HepG2 (cell line): ENCODE data around the gene PIGV. TPM values are rescaled to one million over a fixed set of nuclear protein-coding genes. Genes with fewer than 3 reads are reported as not detected.
"Not testable (repeated sequence)": the region's sequence is repeated elsewhere in the genome, so short reads cannot be mapped to it uniquely, and the experiment has no call there.

ENCODE experiments used
- ATAC-seq: fragments of 200-7000 bp; cut with Tn5 transposase; 3 replicates; pipeline ENCODE4 v1.9.1; 2020; ENCODE audit warnings: mild to moderate bottlenecking, moderate library complexity
- BruUV-seq: library from RNA; stranded (reverse); fragments of 400-500 nt; replicated peaks from 2 replicates; lab custom pipeline; 2021; lab: Mats Ljungman, UMichigan
- CTCF ChIA-PET: fragments of 300-600 bp; formaldehyde crosslinking; extraction: SDS; loops from one replicate; lab custom pipeline; 2021; ENCODE audit warnings: low total read pairs, inconsistent platforms, low intra/inter-chr PET ratio; lab: Yijun Ruan, JAX
- POLR2A ChIA-PET: fragments of 350-600 bp; sonication (Branson Sonifier 250); formaldehyde crosslinking; loops from one replicate; lab custom pipeline; 2020; ENCODE audit warnings: antibody characterized with exemption, inconsistent platforms; lab: Yijun Ruan, JAX
- DNase-seq: peaks from one replicate; pipeline ENCODE4 v3.0.0-alpha.2; 2015; ENCODE audit warnings: low spot score
- FAIRE-seq: peaks from 3 replicates; lab custom pipeline; 2011; peaks lifted over from hg19 to GRCh38; lab: Jason Lieb, UNC
- H2AFZ ChIP-seq: one replicate; pipeline ENCODE4 v1.6.1; 2011; ENCODE audit warnings: low read length, inconsistent platforms
- H3K27ac ChIP-seq: fragments of 300-600 bp; 3 replicates; pipeline ENCODE4 v1.8.0; 2011; ENCODE audit warnings: mixed run types, mild to moderate bottlenecking, mixed read lengths, low read length, inconsistent platforms; ENCODE audit not compliant: insufficient read depth; ENCODE audit errors: extremely low read length
- H3K27me3 ChIP-seq, 2 experiments: fragments of 200-600 bp in 1 of 2; 2 replicates in 1 of 2; 3 replicates in 1 of 2; pipeline versions ENCODE4 v1.6.0 to v1.8.0; 2011; ENCODE audit warnings: low read length in 2 of 2, mild to moderate bottlenecking in 2 of 2, moderate library complexity in 2 of 2, inconsistent platforms in 1 of 2; ENCODE audit not compliant: insufficient read depth in 2 of 2, control insufficient read depth in 1 of 2
- H3K36me3 ChIP-seq, 2 experiments: fragments of 200-600 bp in 1 of 2; replicated peaks in 1 of 2; 2 replicates in 1 of 2; 3 replicates in 1 of 2; pipeline versions ENCODE4 v1.5.1 to v1.8.0; 2011; ENCODE audit warnings: low read length in 2 of 2, inconsistent platforms in 1 of 2; ENCODE audit not compliant: insufficient read depth in 2 of 2, control insufficient read depth in 1 of 2
- H3K4me1 ChIP-seq: 2 replicates; pipeline ENCODE4 v1.5.1; 2012; ENCODE audit warnings: low read length, inconsistent platforms; ENCODE audit not compliant: insufficient read depth
- H3K4me2 ChIP-seq: 2 replicates; pipeline ENCODE4 v1.6.0; 2011; ENCODE audit warnings: low read depth, low read length, inconsistent platforms
- H3K4me3 ChIP-seq, 3 experiments: fragments of 200-600 bp in 1 of 3; sonication (generic), shearing (Covaris generic) in 1 of 3; replicated peaks in 1 of 3; 2 replicates each; pipeline ENCODE4 v1.5.1; 2011 to 2016; ENCODE audit warnings: low read length in 3 of 3, inconsistent platforms in 2 of 3, low read depth in 2 of 3, mild to moderate bottlenecking in 2 of 3, control low read depth in 1 of 3, mixed read lengths in 1 of 3; ENCODE audit not compliant: insufficient read depth in 1 of 3
- H3K79me2 ChIP-seq: one replicate; pipeline ENCODE4 v1.6.1; 2011; ENCODE audit warnings: low read length, inconsistent platforms; ENCODE audit not compliant: insufficient read depth
- H3K9ac ChIP-seq: 2 replicates; pipeline ENCODE4 v1.6.0; 2011; ENCODE audit warnings: mild to moderate bottlenecking, low read depth, low read length, inconsistent platforms; ENCODE audit not compliant: insufficient read depth
- H3K9me3 ChIP-seq: 2 replicates; pipeline ENCODE4 v1.5.1; 2012; ENCODE audit warnings: mild to moderate bottlenecking, low read length
- H4K20me1 ChIP-seq: 2 replicates; pipeline ENCODE4 v1.6.0; 2011; ENCODE audit warnings: inconsistent platforms, mild to moderate bottlenecking, low read length, moderate library complexity; ENCODE audit not compliant: insufficient read depth
- ZNF3 ChIP-seq: IDR thresholded peaks from 2 replicates; pipeline ENCODE4 v1.7.0; 2017; ENCODE audit warnings: inconsistent platforms
- ZNF337 ChIP-seq: sonication (generic); formaldehyde crosslinking; IDR thresholded peaks from 2 replicates; pipeline ENCODE4 v1.5.1; 2020; ENCODE audit warnings: missing genetic modification reagents, low read depth, mild to moderate bottlenecking, borderline replicate concordance
- WGBS: methylation state at CpG from one replicate; pipeline ENCODE4 v1.1.6; 2017; ENCODE audit warnings: low lambda C conversion rate; 5-methylcytosine and 5-hydroxymethylcytosine counted together
- in situ Hi-C: cut with HindIII; loops from 2 replicates; pipeline ENCODE4 v1.10.0; 2017; ENCODE audit warnings: low pct_unique_long_range_greater_than_20kb; ENCODE audit not compliant: extremely low pct_ligation_motif_present
- intact Hi-C: fragments of 100-400 bp; cut with micrococcal nuclease; formaldehyde crosslinking; loops from one replicate; pipeline ENCODE4 v1.10.0; 2022; ENCODE audit not compliant: unreplicated experiment
- polyA plus RNA-seq, 8 experiments: library from polyadenylated mRNA; depleted of rRNA in 3 of 8; stranded (reverse) in 7 of 8; unstranded in 1 of 8; fragments of >200 nt; fragmentation: Illumina TruSeq in 4 of 8; extraction: Trizol in 4 of 8; gene quantifications; 2 replicates each; pipeline versions ENCODE4 v1.2.1 to v1.2.3, GENCODE V29; 2011 to 2016; ENCODE audit warnings: low read depth in 4 of 8, missing spikeins in 1 of 8, mixed read lengths in 1 of 8; ENCODE audit not compliant: insufficient read depth in 1 of 8
- total RNA-seq, 5 experiments: library from RNA; depleted of rRNA; stranded (reverse); fragments of >200 nt; fragmentation: Illumina TruSeq; extraction: Trizol; gene quantifications; 2 replicates each; pipeline ENCODE4 v1.2.3, GENCODE V29; 2016; ENCODE audit warnings: low read depth in 1 of 5
- TF ChIP-seq, protein P1 (sequence below): sonication (generic); formaldehyde crosslinking; IDR thresholded peaks from 2 replicates; pipeline ENCODE4 v1.5.0; 2020; ENCODE audit warnings: mild to moderate bottlenecking, missing genetic modification reagents
- TF ChIP-seq, protein P2 (sequence below): sonication (generic); formaldehyde crosslinking; IDR thresholded peaks from 2 replicates; pipeline ENCODE4 v1.4.0; 2020; ENCODE audit warnings: low read depth, mild to moderate bottlenecking, missing genetic modification reagents

Gene PIGV
- total and polyA plus RNA-seq, 2 of the 13 experiments (the other 11 are each of a cell fraction or from before 2014, with no cell fraction given), result 13.5 to 22.7 TPM

DNA sequence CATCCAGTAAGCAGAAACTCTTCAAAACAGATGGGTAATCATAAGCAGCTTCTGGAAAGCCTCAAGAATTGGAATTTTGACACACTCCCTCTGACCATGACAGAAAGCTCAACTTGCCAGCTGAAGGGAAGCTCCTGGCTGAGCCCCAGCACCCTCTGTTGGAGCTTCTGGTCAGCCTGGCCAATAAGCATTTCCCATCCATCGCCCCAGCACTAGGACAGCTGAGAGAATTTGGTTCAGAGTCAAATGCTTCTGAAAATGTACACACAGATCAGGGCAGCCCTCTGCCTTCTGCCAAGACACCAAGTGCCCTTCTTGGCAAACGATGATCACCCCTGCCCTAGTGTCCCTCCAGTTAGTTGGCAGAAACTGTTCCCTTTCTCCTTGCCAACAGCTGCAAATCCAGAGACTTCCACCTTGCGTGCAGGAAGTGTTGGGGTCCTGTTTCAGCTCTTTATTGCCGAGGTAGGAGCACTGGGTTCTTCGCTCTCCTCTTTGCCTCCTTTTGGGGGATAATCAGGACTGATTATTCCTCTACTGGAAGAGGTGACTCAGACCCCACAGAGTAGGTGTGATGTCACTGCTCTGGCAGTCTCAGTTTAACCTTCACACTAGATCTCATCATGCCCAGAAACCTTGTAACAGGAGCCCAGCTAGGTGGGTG lies 11.9 kb downstream of the PIGV start (continued):
- TF ChIP-seq, protein P1, sequence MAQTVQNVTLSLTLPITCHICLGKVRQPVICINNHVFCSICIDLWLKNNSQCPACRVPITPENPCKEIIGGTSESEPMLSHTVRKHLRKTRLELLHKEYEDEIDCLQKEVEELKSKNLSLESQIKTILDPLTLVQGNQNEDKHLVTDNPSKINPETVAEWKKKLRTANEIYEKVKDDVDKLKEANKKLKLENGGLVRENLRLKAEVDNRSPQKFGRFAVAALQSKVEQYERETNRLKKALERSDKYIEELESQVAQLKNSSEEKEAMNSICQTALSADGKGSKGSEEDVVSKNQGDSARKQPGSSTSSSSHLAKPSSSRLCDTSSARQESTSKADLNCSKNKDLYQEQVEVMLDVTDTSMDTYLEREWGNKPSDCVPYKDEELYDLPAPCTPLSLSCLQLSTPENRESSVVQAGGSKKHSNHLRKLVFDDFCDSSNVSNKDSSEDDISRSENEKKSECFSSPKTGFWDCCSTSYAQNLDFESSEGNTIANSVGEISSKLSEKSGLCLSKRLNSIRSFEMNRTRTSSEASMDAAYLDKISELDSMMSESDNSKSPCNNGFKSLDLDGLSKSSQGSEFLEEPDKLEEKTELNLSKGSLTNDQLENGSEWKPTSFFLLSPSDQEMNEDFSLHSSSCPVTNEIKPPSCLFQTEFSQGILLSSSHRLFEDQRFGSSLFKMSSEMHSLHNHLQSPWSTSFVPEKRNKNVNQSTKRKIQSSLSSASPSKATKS (CRISPR knock-in tag), result no peak
- TF ChIP-seq ZNF337 (CRISPR knock-in tag) (no peak), ZNF3 (no peak)
- TF ChIP-seq, protein P2, sequence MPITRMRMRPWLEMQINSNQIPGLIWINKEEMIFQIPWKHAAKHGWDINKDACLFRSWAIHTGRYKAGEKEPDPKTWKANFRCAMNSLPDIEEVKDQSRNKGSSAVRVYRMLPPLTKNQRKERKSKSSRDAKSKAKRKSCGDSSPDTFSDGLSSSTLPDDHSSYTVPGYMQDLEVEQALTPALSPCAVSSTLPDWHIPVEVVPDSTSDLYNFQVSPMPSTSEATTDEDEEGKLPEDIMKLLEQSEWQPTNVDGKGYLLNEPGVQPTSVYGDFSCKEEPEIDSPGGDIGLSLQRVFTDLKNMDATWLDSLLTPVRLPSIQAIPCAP (CRISPR knock-in tag), result no peak

DNA sequence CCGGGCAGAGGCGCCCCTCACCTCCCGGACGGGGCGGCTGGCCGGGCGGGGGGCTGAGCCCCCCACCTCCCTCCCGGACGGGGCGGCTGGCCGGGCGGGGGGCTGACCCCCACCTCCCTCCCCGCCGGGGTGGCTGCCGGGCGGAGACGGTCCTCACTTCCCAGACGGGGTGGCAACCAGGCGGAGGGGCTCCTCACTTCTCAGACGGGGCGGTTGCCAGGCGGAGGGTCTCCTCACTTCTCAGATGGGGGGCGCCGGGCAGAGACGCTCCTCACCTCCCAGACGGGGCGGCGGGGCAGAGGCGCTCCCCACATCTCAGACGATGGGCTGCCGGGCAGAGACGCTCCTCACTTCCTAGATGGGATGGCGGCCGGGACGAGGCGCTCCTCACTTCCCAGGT lies 16.2 kb downstream of the PIGV start:
- POLR2A ChIA-PET, H3K79me2 ChIP-seq, H3K4me3 ChIP-seq, H3K4me2 ChIP-seq, H3K9me3 ChIP-seq, H3K27ac ChIP-seq, BruUV-seq, ATAC-seq, H4K20me1 ChIP-seq, FAIRE-seq, H3K27me3 ChIP-seq, intact Hi-C loops, H3K36me3 ChIP-seq, CTCF ChIA-PET, H2AFZ ChIP-seq, DNase-seq, H3K9ac ChIP-seq, in situ Hi-C loops: not testable (repeated sequence)
- no CpG with 5 or more reads among the region's 36 CpGs for WGBS
- peaks cover 31% of the 10 kb centered on the region for H3K4me1 ChIP-seq
